OCI-LY7 (cell line): ENCODE results near the gene COPS2. TPM values are rescaled to one million over a fixed set of nuclear protein-coding genes. Genes with fewer than 3 reads are reported as not detected.

ENCODE experiments used
- BruUV-seq: library from RNA; stranded (reverse); fragments of 400-500 nt; replicated peaks from 2 replicates; lab custom pipeline; 2021; lab: Mats Ljungman, UMichigan
- CTCF ChIA-PET: fragments of 300-600 bp; sonication (Branson Sonifier 250); formaldehyde crosslinking; loops from one replicate; lab custom pipeline; 2022; ENCODE audit warnings: antibody characterized with exemption; ENCODE audit not compliant: unreplicated experiment; lab: Charles Lee
- POLR2A ChIA-PET: fragments of 300-600 bp; sonication (Branson Sonifier 250); formaldehyde crosslinking; loops from one replicate; lab custom pipeline; 2022; ENCODE audit warnings: antibody characterized with exemption; lab: Charles Lee
- DNase-seq: peaks from one replicate; pipeline ENCODE4 v3.0.0-alpha.2; 2015; ENCODE audit warnings: low spot score
- H2AFZ ChIP-seq: fragments of 200-600 bp; sonication (generic), shearing (Covaris generic); 2 replicates; pipeline ENCODE4 v1.6.1; 2014; ENCODE audit warnings: mild to moderate bottlenecking, antibody characterized with exemption, low read length, moderate library complexity
- H3K27ac ChIP-seq: fragments of 200-600 bp; sonication (generic); 2 replicates; pipeline ENCODE4 v1.5.1; 2014; ENCODE audit warnings: mixed run types, low read depth, mild to moderate bottlenecking, moderate library complexity, low read length, inconsistent platforms; ENCODE audit not compliant: poor library complexity, severe bottlenecking
- H3K36me3 ChIP-seq: fragments of 200-600 bp; sonication (generic); 2 replicates; pipeline ENCODE4 v1.6.1; 2014; ENCODE audit warnings: mild to moderate bottlenecking, antibody characterized with exemption, low read length, moderate library complexity, mixed read lengths; ENCODE audit not compliant: insufficient read depth
- H3K4me1 ChIP-seq: fragments of 200-600 bp; sonication (generic); 2 replicates; pipeline ENCODE4 v1.5.1; 2014; ENCODE audit warnings: mild to moderate bottlenecking, low read length; ENCODE audit not compliant: insufficient read depth, poor library complexity, severe bottlenecking
- H3K4me2 ChIP-seq: fragments of 200-600 bp; sonication (generic); 2 replicates; pipeline ENCODE4 v1.6.1; 2014; ENCODE audit warnings: mild to moderate bottlenecking, low read length
- H3K4me3 ChIP-seq: fragments of 200-600 bp; sonication (generic); 2 replicates; pipeline ENCODE4 v1.5.1; 2014; ENCODE audit warnings: mild to moderate bottlenecking, low read depth, low read length; ENCODE audit not compliant: poor library complexity, severe bottlenecking
- H3K79me2 ChIP-seq: fragments of 200-600 bp; sonication (generic); 2 replicates; pipeline ENCODE4 v1.6.1; 2016; ENCODE audit warnings: low read depth, mild to moderate bottlenecking, low read length, moderate library complexity, mixed read lengths; ENCODE audit not compliant: insufficient read depth
- H3K9me2 ChIP-seq: fragments of 200-600 bp; sonication (generic); 2 replicates; pipeline ENCODE4 v1.6.1; 2016; ENCODE audit warnings: mild to moderate bottlenecking, low read length, mixed read lengths; ENCODE audit not compliant: insufficient read depth
- H3K9me3 ChIP-seq: fragments of 200-600 bp; sonication (generic); 2 replicates; pipeline ENCODE4 v1.6.1; 2014; ENCODE audit warnings: mild to moderate bottlenecking, mixed run types, low read length, mixed read lengths
- H4K20me1 ChIP-seq: fragments of 200-600 bp; sonication (generic); 2 replicates; pipeline ENCODE4 v1.6.1; 2014; ENCODE audit warnings: mild to moderate bottlenecking, antibody characterized with exemption, low read length, moderate library complexity, mixed read lengths; ENCODE audit not compliant: insufficient read depth
- EZH2phosphoT487 ChIP-seq: fragments of 200-600 bp; sonication (generic); IDR thresholded peaks from 2 replicates; pipeline ENCODE4 v1.6.1; 2018; ENCODE audit warnings: low read depth, borderline replicate concordance, mild to moderate bottlenecking, mixed run types, antibody characterized with exemption, low read length, moderate library complexity, mixed read lengths
- intact Hi-C: fragments of 100-400 bp; cut with micrococcal nuclease; formaldehyde crosslinking; loops from one replicate; pipeline ENCODE4 v1.10.0; 2022; ENCODE audit not compliant: unreplicated experiment
- total RNA-seq, 2 experiments: library from RNA; depleted of rRNA in 1 of 2; stranded (reverse); fragments of >200 nt in 1 of 2; shearing (Covaris generic) in 1 of 2; gene quantifications; 2 replicates each; pipeline ENCODE4 v1.2.3, GENCODE V29; 2014 to 2022
- TF ChIP-seq, protein P1 (sequence below): fragments of 200-600 bp; sonication (generic); conservative IDR thresholded peaks from 2 replicates; pipeline ENCODE4 v1.5.1; 2014; ENCODE audit warnings: mild to moderate bottlenecking, antibody characterized with exemption, low read length, moderate library complexity, mixed read lengths

COPS2 gene
- total RNA-seq, 2 experiments from 2014 or later = 24.6 to 81.2 TPM

DNA sequence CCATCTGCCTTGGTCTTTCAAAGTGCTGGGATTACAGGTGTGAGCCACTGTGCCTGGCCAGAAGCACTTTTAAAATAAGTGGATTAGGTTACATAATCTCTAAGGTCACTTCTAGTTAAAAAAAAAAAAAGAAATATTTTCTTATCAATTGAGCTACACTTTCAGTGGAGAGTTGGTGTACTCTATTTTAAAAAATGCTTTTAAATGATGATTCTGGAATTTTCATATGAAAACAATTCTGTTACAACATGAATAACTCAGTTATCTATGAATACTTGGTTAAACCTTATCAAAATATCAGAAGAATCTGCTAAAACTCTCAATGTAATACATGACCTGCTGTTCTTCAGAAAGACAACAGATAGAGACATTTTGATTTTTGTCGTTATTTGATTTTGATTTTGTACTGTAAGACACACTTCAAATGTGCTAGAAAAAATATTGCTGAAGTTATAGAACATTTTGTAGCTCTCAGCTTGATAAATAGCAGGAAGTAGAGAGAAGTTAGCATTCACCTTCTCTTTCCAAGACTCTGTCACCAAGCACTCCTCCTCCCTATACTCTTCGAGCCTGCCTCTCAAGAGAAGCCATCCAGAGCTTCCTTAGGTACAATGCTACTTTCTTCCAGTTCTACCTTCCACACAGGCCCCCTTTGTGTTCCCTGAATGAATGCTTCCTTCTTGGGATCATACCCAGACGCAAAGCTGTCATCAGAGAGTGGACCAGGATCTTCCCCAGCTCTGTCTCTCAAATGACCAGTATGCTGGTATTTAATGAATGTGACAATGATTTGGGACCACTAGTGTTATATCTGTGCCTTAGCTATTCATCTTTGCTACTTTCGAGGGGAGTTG is 61.9 kb downstream of the COPS2 start:
- POLR2A ChIA-PET = interaction anchor here (0.6 kb wide), 1 partner anchor 267 kb away, joined by 3 read pairs; no protein-coding TSS in a partner anchor
- H3K4me2 ChIP-seq = no peak overlapping the region
- no peaks in the 10 kb centered on the region for H3K36me3 ChIP-seq
- H3K4me1 ChIP-seq = peaks cover 2% of the 10 kb centered on the region
- no peak overlapping the region for H3K27ac ChIP-seq
- no TSS peak for BruUV-seq
- no peak overlapping the region for H2AFZ ChIP-seq
- TF ChIP-seq, protein P1, sequence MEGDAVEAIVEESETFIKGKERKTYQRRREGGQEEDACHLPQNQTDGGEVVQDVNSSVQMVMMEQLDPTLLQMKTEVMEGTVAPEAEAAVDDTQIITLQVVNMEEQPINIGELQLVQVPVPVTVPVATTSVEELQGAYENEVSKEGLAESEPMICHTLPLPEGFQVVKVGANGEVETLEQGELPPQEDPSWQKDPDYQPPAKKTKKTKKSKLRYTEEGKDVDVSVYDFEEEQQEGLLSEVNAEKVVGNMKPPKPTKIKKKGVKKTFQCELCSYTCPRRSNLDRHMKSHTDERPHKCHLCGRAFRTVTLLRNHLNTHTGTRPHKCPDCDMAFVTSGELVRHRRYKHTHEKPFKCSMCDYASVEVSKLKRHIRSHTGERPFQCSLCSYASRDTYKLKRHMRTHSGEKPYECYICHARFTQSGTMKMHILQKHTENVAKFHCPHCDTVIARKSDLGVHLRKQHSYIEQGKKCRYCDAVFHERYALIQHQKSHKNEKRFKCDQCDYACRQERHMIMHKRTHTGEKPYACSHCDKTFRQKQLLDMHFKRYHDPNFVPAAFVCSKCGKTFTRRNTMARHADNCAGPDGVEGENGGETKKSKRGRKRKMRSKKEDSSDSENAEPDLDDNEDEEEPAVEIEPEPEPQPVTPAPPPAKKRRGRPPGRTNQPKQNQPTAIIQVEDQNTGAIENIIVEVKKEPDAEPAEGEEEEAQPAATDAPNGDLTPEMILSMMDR = no peak
- no peak for TF ChIP-seq EZH2phosphoT487
- no peak overlapping the region for H3K4me3 ChIP-seq
- H3K9me3 ChIP-seq = no peaks in the 10 kb centered on the region
- H3K9me2 ChIP-seq = no peaks in the 10 kb centered on the region
- CTCF ChIA-PET = no interaction called here
- H3K79me2 ChIP-seq = no peaks in the 10 kb centered on the region
- no peak for DNase-seq
- H4K20me1 ChIP-seq = no peaks in the 10 kb centered on the region
- intact Hi-C loops = no loop called here

DNA sequence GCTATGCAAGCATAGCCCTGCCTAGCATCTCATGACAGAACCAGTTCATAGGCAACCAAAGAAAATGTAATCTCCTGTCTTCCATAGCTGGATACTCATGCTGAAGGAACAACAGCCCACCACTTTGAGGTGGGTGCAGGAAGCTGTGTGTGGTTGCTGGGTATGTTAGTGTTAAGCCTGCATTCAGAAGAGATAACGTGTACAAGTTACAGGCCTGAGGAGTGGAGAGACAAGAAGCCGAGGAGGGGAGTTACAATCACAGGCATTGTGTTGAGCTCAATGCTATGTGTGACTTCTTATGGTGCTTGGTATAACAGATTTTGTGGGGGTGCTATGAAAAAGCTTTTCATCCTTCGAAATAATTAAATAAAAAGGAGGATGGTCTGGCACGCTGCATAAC is 66.4 kb downstream of the COPS2 start:
- Histone ChIP-seq H3K4me3 (no peak overlapping the region), H2AFZ (no peak overlapping the region), H3K27ac (no peak overlapping the region), H3K36me3 (no peaks in the 10 kb centered on the region), H3K9me3 (no peaks in the 10 kb centered on the region), H3K4me1 (peaks cover 2% of the 10 kb centered on the region), H3K79me2 (no peaks in the 10 kb centered on the region), H3K4me2 (no peak overlapping the region), H4K20me1 (no peaks in the 10 kb centered on the region), H3K9me2 (no peaks in the 10 kb centered on the region)
- ChIA-PET CTCF (no interaction called here), POLR2A (no interaction called here)
- intact Hi-C loops = no loop called here
- no peak for DNase-seq
- BruUV-seq = no TSS peak
- TF ChIP-seq, protein P1 = no peak
- TF ChIP-seq EZH2phosphoT487 = no peak
